HFFc6 (cell line): Measurements from ENCODE around the gene PDE4C. TPM values are rescaled to one million over a fixed set of nuclear protein-coding genes. Genes with fewer than 3 reads are reported as not detected.

Source experiments
- DNase-seq: peaks from one replicate; pipeline ENCODE4 v3.0.0-alpha.2; 2018
- H3K27ac Mint-ChIP-seq: 2 replicates; pipeline ENCODE4 v1.8.0; 2020; ENCODE audit warnings: mild to moderate bottlenecking, mixed read lengths
- H3K27me3 Mint-ChIP-seq: 2 replicates; pipeline ENCODE4 v1.8.0; 2021; ENCODE audit warnings: mild to moderate bottlenecking, moderate library complexity, mixed read lengths; ENCODE audit not compliant: insufficient read depth
- H3K36me3 Mint-ChIP-seq: 2 replicates; pipeline ENCODE4 v1.8.0; 2021; ENCODE audit warnings: low read depth, mixed read lengths
- H3K4me1 Mint-ChIP-seq: 2 replicates; pipeline ENCODE4 v1.8.0; 2020; ENCODE audit warnings: low read depth, mixed read lengths
- H3K4me3 Mint-ChIP-seq: 2 replicates; pipeline ENCODE4 v1.8.0; 2020; ENCODE audit warnings: mild to moderate bottlenecking, moderate library complexity, mixed read lengths
- H3K9me3 Mint-ChIP-seq: 2 replicates; pipeline ENCODE4 v1.8.0; 2020; ENCODE audit warnings: mild to moderate bottlenecking, mixed read lengths
- total RNA-seq, 6 experiments: library from RNA; stranded (reverse); fragmentation: NEBNext Ultra II Directional; extraction: Animal tissue kit (Norgen Biotek cat#: 25700); gene quantifications; 2 replicates in 1 of 6; 3 replicates in 5 of 6; pipeline ENCODE4 v1.2.3, GENCODE V29; 2021
- TF ChIP-seq, protein P1 (sequence below): fragments of 200-600 bp; sonication (generic); IDR thresholded peaks from 2 replicates; pipeline ENCODE4 v1.5.0; 2021; ENCODE audit warnings: antibody characterized with exemption, mild to moderate bottlenecking

PDE4C gene
- total RNA-seq, 6 experiments from 2014 or later, result 0.14 TPM; not detected in 5

- DNase-seq, result no peak
- Mint-ChIP-seq H3K36me3 (peaks cover 12% of the 10 kb centered on the region), H3K4me3 (no peak overlapping the region), H3K9me3 (peaks cover 5% of the 10 kb centered on the region; the same call in 1 of the 2 replicates), H3K4me1 (peaks cover 19% of the 10 kb centered on the region), H3K27ac (no peak overlapping the region), H3K27me3 (peaks cover 41% of the 10 kb centered on the region)
- TF ChIP-seq, protein P1, sequence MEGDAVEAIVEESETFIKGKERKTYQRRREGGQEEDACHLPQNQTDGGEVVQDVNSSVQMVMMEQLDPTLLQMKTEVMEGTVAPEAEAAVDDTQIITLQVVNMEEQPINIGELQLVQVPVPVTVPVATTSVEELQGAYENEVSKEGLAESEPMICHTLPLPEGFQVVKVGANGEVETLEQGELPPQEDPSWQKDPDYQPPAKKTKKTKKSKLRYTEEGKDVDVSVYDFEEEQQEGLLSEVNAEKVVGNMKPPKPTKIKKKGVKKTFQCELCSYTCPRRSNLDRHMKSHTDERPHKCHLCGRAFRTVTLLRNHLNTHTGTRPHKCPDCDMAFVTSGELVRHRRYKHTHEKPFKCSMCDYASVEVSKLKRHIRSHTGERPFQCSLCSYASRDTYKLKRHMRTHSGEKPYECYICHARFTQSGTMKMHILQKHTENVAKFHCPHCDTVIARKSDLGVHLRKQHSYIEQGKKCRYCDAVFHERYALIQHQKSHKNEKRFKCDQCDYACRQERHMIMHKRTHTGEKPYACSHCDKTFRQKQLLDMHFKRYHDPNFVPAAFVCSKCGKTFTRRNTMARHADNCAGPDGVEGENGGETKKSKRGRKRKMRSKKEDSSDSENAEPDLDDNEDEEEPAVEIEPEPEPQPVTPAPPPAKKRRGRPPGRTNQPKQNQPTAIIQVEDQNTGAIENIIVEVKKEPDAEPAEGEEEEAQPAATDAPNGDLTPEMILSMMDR, result no peak
Observed at GRCh38 chr19:18270326-18270725, 44.1 kb upstream of the PDE4C start.

- Mint-ChIP-seq H3K4me3 (no peak overlapping the region), H3K27me3 (peaks cover 30% of the 10 kb centered on the region), H3K36me3 (peaks cover 12% of the 10 kb centered on the region), H3K9me3 (no peaks in the 10 kb centered on the region), H3K27ac (no peak overlapping the region), H3K4me1 (peaks cover 8% of the 10 kb centered on the region)
- TF ChIP-seq, protein P1, result no peak
- no peak for DNase-seq
Observed at GRCh38 chr19:18269070-18269723, 43.0 kb upstream of the PDE4C start.

GRCh38 chr19:18266771-18267686 lies 40.8 kb upstream of the PDE4C start:
- no peaks in the 10 kb centered on the region for H3K4me1 Mint-ChIP-seq
- DNase-seq, result no peak
- no peaks in the 10 kb centered on the region for H3K9me3 Mint-ChIP-seq
- no peak overlapping the region for H3K4me3 Mint-ChIP-seq
- peaks cover 12% of the 10 kb centered on the region for H3K27me3 Mint-ChIP-seq
- H3K36me3 Mint-ChIP-seq, result peaks cover 12% of the 10 kb centered on the region
- H3K27ac Mint-ChIP-seq, result no peak overlapping the region
- TF ChIP-seq, protein P1, result no peak

DNA sequence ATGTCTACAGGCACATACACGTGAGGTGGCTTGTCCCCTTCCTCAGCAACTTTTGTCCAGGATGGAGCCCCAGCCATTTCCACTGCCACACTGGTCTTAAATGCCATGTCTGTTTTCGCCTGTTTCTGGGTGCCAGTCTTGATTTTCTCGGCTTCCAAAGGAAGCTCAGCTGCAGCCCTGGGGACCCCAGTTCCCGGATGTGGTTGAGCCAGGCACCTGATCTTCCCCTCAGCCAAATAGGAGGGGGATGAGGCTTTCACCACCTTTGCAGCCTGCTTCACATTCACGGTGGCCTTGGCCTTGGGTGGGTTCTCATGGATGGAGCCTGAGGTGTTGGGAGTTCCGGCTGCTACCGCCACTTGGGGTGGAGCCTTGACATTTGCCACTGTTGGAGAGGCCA lies 39.3 kb upstream of the PDE4C start:
- Mint-ChIP-seq H3K4me1 (no peaks in the 10 kb centered on the region), H3K27ac (no peak overlapping the region), H3K4me3 (no peak overlapping the region), H3K27me3 (peaks cover 13% of the 10 kb centered on the region), H3K36me3 (peaks cover 12% of the 10 kb centered on the region), H3K9me3 (no peaks in the 10 kb centered on the region)
- TF ChIP-seq, protein P1, result no peak
- no peak for DNase-seq

GRCh38 chr19:18264971-18265540 lies 38.8 kb upstream of the PDE4C start:
- Mint-ChIP-seq H3K4me1 (no peaks in the 10 kb centered on the region), H3K4me3 (no peak overlapping the region), H3K27me3 (peaks cover 10% of the 10 kb centered on the region), H3K36me3 (peaks cover 12% of the 10 kb centered on the region), H3K27ac (no peak overlapping the region), H3K9me3 (no peaks in the 10 kb centered on the region)
- TF ChIP-seq, protein P1, result no peak
- no peak for DNase-seq
